ENCODE results near the gene RAB20. TPM values are rescaled to one million over a fixed set of nuclear protein-coding genes. Genes with fewer than 3 reads are reported as not detected.

RAB20 gene
- total and polyA plus RNA-seq, 8 donors = 9.3 to 23.6 (median 14.2) TPM

DNA sequence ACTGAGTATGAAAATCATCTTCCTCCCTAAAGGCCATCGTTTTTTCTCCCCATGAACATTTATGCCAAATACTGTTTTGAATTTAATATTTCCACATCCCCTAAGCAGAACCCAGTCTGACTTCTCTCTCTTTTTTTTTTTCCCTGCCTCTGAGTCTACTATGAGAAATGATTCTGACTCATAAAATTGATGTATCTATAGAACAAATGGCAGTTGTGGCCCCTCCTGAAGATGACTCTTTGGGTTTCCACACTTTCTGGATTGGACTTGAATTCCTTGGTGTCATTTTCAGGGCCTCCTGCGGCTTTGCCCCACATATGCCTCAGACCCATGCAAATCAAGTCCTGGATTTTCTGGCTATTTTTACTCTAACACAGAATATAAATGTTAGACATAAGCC lies 31.1 kb upstream of the RAB20 start:
- Histone ChIP-seq H3K36me3 (no peaks in the 10 kb centered on the region), H3K27ac (no peak overlapping the region), H3K9me3 (no peaks in the 10 kb centered on the region), H3K4me1 (no peaks in the 10 kb centered on the region), H3K4me3 (no peak overlapping the region), H3K27me3 (no peaks in the 10 kb centered on the region)
- intact Hi-C loops (cut with DNase I) = loop anchor here in 1 of 3 donors (10.0 kb wide), 1 partner anchor 222 kb away; no protein-coding TSS in a partner anchor
- DNase-seq (no peak), ATAC-seq (no peak), FAIRE-seq (no peak)
- no peak for TF ChIP-seq CTCF (IDR thresholded peaks at IDR 0.05)
- 57 to 61% methylated on average over 2 of the region's 2 CpGs for WGBS, 2 donors

GRCh38 chr13:110590577-110590976 lies 29.1 kb upstream of the RAB20 start:
- H3K36me3 ChIP-seq = no peaks in the 10 kb centered on the region
- DNase-seq = no peak
- FAIRE-seq = no peak
- H3K9me3 ChIP-seq = no peaks in the 10 kb centered on the region
- H3K27me3 ChIP-seq = no peaks in the 10 kb centered on the region
- TF ChIP-seq CTCF (IDR thresholded peaks at IDR 0.05) = no peak
- H3K27ac ChIP-seq = no peak overlapping the region
- intact Hi-C loops (cut with DNase I) = loop anchor here in 1 of 3 donors (10.0 kb wide), 1 partner anchor 224 kb away; no protein-coding TSS in a partner anchor
- no peaks in the 10 kb centered on the region for H3K4me1 ChIP-seq
- ATAC-seq = peak in 3 of 4 donors; percentile 44 to 49 (median 47)
- H3K4me3 ChIP-seq = no peak overlapping the region
- 33 to 48% methylated on average over 6 of the region's 6 CpGs for WGBS, 2 donors

GRCh38 chr13:110589793-110590390 lies 28.4 kb upstream of the RAB20 start:
- intact Hi-C loops (cut with DNase I) = loop anchor here in 1 of 3 donors (10.0 kb wide), 1 partner anchor 225 kb away; no protein-coding TSS in a partner anchor
- H3K27ac ChIP-seq = no peak overlapping the region
- H3K9me3 ChIP-seq = no peaks in the 10 kb centered on the region
- H3K27me3 ChIP-seq = no peaks in the 10 kb centered on the region
- WGBS, 2 donors = 62 to 75% methylated on average over 3 of the region's 3 CpGs
- DNase-seq = no peak
- no peaks in the 10 kb centered on the region for H3K36me3 ChIP-seq
- no peak for TF ChIP-seq CTCF (IDR thresholded peaks at IDR 0.05)
- no peak overlapping the region for H3K4me3 ChIP-seq
- no peaks in the 10 kb centered on the region for H3K4me1 ChIP-seq
- ATAC-seq = no peak
- no peak for FAIRE-seq

DNA sequence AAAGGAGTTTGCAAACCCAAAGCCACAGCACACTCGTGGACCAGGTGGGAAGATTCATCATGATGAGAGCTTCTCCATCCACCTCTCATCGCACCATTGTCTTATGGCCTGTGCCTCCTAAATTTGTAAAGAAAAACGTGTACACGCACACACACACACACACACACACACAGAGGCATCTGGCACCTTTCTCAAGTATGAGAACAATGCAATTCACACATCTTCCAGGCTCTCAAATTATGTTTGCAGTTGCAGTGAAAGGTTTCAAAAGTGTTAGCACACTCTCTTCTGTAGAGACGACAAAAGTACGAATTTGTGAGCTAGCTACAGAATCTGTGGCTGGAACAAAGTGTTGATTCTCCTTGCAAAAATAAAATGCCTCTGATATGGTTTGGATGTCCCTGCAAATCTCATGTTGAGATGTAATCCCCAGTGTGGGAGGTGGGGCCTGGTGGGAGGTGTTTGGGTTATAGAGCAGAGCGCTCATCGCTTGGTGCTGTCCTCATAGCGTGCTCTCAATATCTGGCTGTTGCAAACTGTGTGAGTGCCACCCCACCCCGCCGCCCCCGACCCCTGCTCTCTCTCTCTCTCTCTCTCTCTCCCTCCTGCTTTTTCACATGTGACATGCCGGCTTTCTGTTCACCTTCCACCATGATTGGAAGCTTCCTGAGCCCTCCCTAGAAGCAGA lies 21.8 kb upstream of the RAB20 start:
- DNase-seq (no peak), FAIRE-seq (no peak), ATAC-seq (no peak)
- intact Hi-C loops (cut with DNase I) = no loop called here
- 78 to 86% methylated on average over 13 of the region's 13 CpGs for WGBS, 2 donors
- Histone ChIP-seq H3K4me1 (no peaks in the 10 kb centered on the region), H3K9me3 (no peaks in the 10 kb centered on the region), H3K36me3 (no peaks in the 10 kb centered on the region), H3K4me3 (no peak overlapping the region), H3K27me3 (no peaks in the 10 kb centered on the region), H3K27ac (no peak overlapping the region)
- no peak for TF ChIP-seq CTCF (IDR thresholded peaks at IDR 0.05)

DNA sequence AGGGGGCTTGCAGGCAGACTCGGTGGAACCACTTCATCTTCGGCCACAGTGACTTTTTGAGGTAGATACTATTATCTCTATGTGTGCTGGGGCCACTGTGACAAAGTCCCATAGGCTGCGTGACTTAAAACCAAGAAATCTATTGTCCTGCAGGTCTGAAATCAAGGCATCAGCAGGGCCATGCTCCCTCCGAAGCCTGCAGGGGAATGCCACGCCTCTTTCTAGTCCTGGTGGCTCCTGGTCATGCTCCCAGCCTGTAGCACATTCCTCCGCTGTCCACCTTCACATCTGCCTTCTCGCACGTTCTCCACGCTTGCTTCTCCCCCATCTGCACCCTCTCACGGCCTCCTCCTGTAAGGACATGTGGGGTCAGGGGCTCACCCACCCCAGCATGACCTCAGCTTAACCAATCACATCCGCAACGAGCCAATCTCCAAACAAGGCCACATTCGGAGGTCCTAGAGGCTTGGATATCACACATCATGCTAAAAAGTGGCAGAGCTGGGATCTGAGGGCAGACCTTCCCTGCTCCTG lies 21.0 kb upstream of the RAB20 start:
- FAIRE-seq (no peak), DNase-seq (no peak), ATAC-seq (no peak)
- intact Hi-C loops (cut with DNase I) = no loop called here
- Histone ChIP-seq H3K27ac (no peak overlapping the region), H3K27me3 (no peaks in the 10 kb centered on the region), H3K4me1 (no peaks in the 10 kb centered on the region), H3K9me3 (no peaks in the 10 kb centered on the region), H3K36me3 (no peaks in the 10 kb centered on the region), H3K4me3 (no peak overlapping the region)
- no peak for TF ChIP-seq CTCF (IDR thresholded peaks at IDR 0.05)
- 81 to 86% methylated on average over 13 of the region's 13 CpGs for WGBS, 2 donors
